ENCODE results near the gene THTPA.

The THTPA gene

GRCh38 chr14:23577710-23578392, 21.8 kb downstream of the THTPA start:
- no peak for TF ChIP-seq CTCF (IDR thresholded peaks at IDR 0.05; ENCODE audit: extremely low read depth, insufficient read depth, missing control alignments)
- in situ Hi-C loops (cut with MboI; ENCODE audit: low pct_unique_long_range_greater_than_20kb, low sequenced_read_pairs, unreplicated experiment), result no loop called here
- DNase-seq (ENCODE audit: low spot score), result peak; percentile 78

- TF ChIP-seq CTCF (IDR thresholded peaks at IDR 0.05; ENCODE audit: extremely low read depth, insufficient read depth, missing control alignments), result no peak
- in situ Hi-C loops (cut with MboI; ENCODE audit: low pct_unique_long_range_greater_than_20kb, low sequenced_read_pairs, unreplicated experiment), result no loop called here
- no peak for DNase-seq (ENCODE audit: low spot score)
These were observed 22.7 kb downstream of the THTPA start, which contains the start of gene JPH4 for GRCh38 chr14:23578560-23579310. Gene JPH4 (minus strand): TSS chr14:23578790. CDS start chr14:23577453, 1,337 bp downstream.

GRCh38 chr14:23579311-23579630, 23.2 kb downstream of the THTPA start:
- no peak for DNase-seq (ENCODE audit: low spot score)
- in situ Hi-C loops (cut with MboI; ENCODE audit: low pct_unique_long_range_greater_than_20kb, low sequenced_read_pairs, unreplicated experiment), result no loop called here
- no peak for TF ChIP-seq CTCF (IDR thresholded peaks at IDR 0.05; ENCODE audit: extremely low read depth, insufficient read depth, missing control alignments)

GRCh38 chr14:23579739-23580138, 23.7 kb downstream of the THTPA start:
- no peak for DNase-seq (ENCODE audit: low spot score)
- in situ Hi-C loops (cut with MboI; ENCODE audit: low pct_unique_long_range_greater_than_20kb, low sequenced_read_pairs, unreplicated experiment), result no loop called here

GRCh38 chr14:23580152-23580926, 24.3 kb downstream of the THTPA start:
- TF ChIP-seq CTCF (IDR thresholded peaks at IDR 0.05; ENCODE audit: extremely low read depth, insufficient read depth, missing control alignments), result no peak
- no peak for DNase-seq (ENCODE audit: low spot score)
- in situ Hi-C loops (cut with MboI; ENCODE audit: low pct_unique_long_range_greater_than_20kb, low sequenced_read_pairs, unreplicated experiment), result no loop called here

More at GRCh38 chr14:23579739-23580138, 23.7 kb downstream of the THTPA start:
- TF ChIP-seq CTCF (IDR thresholded peaks at IDR 0.05; ENCODE audit: extremely low read depth, insufficient read depth, missing control alignments), result no peak

- TF ChIP-seq CTCF (IDR thresholded peaks at IDR 0.05; ENCODE audit: extremely low read depth, insufficient read depth, missing control alignments), result no peak
- in situ Hi-C loops (cut with MboI; ENCODE audit: low pct_unique_long_range_greater_than_20kb, low sequenced_read_pairs, unreplicated experiment), result no loop called here
- DNase-seq (ENCODE audit: low spot score), result no peak
These were observed 24.8 kb downstream of the THTPA start for GRCh38 chr14:23580948-23581281.
